GM18868 (cell line): ENCODE data around the gene PLA2G2C.

Experiments
- ATAC-seq: cut with Tn5 transposase; IDR thresholded peaks from one replicate; pipeline ENCODE4 v1.9.1; 2021; ENCODE audit warnings: mild to moderate bottlenecking, moderate library complexity; ENCODE audit not compliant: unreplicated experiment

The PLA2G2C gene

DNA sequence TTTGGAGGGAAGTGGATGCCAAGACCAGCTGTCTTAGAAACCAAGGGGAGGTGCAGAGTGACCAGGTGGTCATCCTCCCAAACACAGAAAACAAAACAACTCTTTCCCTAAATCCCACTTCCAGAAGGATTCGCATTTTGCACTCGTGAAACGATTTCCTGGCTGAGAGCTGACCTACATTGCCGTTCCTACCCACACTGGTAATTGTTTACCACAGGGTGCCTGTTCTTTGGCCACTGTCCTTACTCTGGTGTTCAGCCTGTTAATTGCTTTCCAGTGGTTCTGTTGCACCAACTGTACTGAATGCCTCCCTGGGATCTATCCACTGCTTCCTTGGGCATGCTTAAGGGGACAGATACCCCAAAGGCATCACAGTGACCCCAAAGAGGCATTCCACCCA lies 23.2 kb upstream of the PLA2G2C start:
- no peak for ATAC-seq

DNA sequence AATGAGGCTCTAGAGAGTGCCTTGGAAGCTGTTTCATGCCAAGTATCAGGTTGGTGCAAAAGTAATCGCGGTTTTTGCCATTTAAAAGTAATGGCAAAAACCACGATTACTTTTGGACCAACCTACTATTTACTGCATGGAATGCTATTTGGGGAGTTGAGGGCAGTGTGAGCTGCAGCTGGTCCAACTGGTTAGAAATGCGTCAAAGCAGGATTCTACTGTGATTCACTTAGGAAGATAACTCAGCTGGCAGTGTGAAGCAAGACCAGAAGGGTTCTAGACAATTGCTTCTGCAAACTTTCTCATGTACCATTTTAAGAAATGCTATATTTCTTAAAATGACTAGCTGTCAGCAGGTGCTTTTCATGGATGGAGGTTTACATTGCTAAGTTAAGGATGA lies 21.2 kb upstream of the PLA2G2C start:
- ATAC-seq, result no peak

DNA sequence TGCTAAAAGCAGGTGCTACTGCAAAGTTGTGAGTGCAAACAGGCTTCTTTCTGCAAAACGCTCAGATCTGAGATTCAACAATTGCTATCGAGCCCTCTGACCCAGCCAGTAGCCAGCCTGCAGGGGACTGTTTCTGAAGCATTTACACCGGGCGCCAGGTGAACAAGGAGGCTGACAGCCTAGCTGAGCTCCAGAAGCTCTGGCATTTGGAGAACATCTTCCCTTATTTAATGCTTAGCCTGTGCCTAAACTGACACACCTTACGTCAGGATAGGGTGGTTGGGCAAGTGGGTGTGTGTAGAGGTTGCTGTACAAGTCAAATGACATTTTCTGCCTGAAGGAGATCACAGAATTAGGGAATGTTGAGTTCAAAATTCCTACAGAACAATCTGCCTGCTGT lies 15.8 kb upstream of the PLA2G2C start:
- ATAC-seq, result no peak

DNA sequence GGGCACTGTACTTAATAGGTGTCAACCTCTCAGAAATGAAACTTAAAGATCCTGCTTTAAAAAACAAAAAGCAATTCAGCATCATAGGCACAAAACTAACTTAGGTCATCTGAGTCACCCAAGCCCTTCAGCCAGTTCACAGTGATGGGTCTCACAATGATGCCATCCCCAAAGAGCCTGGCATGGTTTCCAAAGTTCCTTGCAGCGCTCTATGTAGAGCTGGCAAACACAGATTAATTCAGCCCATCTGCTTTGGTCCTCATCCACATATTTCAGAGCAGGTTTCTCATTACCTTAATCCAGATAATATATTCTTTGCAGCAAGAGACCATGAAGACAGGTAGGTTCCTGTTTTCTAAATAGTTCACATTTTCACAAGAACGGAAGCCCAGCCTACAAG lies 14.6 kb upstream of the PLA2G2C start:
- no peak for ATAC-seq

DNA sequence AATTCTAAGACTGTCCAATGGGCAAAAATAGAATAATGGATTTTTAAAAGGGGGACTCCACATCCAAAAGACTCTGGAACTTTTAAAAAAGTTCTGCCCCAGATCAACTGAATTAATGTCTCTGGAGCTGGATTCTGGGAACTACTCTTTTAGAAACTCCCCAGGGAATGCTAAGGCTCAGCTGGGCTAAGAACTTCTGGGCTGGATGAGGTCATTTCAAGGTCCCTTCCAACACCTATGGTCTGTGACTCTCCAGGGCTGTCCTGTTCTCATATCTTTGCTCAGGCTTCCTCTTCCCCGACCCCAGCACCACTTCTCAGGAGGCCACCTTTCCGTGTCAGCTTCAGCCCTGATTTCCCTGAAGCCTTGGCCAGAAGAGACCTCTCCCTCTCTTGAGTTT lies 13.5 kb upstream of the PLA2G2C start:
- ATAC-seq, result no peak

DNA sequence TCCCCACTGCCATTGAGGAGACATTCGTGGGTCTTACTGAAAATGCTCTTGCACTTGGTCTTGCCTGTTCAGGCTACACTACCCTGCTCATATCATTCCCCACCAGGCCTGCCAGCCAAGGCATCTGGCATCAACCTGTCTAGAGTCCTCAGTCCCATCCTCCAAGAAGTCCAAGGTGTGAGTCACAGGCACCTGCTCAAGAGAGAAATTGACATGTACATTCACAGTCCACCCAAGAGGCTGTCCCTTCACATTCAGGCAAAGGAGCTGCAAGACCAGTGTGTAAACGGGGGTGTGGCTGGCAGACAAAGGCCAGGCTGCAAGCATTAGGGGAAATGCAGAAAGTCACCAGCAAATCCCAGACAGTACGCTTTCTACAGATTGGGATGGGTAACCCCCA lies 13.1 kb upstream of the PLA2G2C start:
- no peak for ATAC-seq

DNA sequence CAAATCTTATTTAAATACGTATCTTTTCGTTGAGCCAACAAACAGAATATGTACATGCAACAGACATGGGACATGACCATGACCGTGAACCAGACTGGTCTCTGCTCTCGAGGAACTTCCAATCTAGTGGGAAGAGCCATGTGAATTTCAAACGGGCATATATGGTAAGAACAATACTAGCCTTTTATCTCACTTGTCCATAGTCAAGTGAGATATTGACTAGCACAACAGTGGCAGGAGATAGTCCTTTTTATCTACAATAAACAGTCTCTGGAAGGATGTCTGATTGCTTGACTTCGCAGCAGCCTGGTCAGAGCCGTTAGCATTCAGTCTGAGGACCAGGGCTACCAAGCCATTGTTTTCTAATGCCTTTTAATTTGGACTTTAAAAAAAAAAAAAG lies 12.6 kb upstream of the PLA2G2C start:
- ATAC-seq, result no peak

DNA sequence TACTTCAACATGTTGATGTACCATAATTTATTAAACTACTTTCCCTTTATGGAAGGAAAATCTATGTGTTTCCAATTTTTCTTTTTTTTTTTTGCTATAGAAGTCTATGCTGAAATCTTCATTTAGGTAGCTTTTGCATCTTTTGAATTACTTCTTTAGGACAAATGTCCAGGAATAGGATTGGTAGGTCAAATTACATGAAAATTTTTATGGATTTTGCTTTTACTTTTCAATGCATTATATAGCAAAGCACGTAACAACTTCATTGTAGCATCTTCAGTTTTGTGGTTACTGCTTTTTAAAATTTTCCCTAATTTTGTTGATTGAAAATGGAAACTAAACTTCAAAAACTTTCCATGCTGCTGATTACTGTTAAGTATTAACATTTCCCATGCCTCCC lies 12.0 kb upstream of the PLA2G2C start:
- ATAC-seq, result no peak

DNA sequence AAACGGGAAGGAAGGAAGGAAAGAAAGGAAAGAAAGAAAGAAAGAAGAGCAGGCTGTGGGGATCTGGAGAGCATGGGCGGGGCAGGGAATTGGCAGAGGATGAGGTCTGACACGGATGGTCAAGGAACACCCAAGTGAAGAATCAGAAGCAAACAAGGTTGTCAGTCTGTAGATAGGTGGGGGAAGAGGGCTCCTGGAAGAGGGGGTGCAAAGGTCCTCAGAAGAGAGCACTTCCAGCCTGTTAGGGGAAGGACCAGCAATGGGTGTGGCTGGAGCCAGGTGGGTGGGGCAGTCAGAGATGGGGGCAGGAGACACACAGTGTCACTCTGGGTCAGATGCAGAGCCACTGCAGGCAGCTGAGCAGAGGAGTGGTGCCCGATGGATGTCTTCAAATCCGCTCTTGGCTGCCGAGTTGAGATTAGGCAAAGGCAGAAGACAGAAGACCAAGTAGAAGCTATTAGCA lies 11.0 kb upstream of the PLA2G2C start:
- ATAC-seq, result no peak

DNA sequence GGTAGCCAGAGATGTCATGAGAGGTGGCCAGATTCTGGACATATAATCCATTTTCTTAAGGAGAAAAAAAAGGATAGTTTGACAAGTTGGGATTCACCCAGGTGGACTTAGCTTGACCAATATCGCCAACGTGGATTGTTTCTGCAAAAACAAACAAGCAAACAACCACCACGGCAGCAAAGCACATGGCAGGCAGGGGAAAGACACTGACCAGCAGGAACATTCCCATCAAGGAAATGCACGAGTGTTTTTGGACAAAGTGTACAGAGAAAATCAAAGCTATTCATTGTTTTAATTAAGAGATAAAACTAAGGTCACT lies 9.1 kb upstream of the PLA2G2C start:
- no peak for ATAC-seq

DNA sequence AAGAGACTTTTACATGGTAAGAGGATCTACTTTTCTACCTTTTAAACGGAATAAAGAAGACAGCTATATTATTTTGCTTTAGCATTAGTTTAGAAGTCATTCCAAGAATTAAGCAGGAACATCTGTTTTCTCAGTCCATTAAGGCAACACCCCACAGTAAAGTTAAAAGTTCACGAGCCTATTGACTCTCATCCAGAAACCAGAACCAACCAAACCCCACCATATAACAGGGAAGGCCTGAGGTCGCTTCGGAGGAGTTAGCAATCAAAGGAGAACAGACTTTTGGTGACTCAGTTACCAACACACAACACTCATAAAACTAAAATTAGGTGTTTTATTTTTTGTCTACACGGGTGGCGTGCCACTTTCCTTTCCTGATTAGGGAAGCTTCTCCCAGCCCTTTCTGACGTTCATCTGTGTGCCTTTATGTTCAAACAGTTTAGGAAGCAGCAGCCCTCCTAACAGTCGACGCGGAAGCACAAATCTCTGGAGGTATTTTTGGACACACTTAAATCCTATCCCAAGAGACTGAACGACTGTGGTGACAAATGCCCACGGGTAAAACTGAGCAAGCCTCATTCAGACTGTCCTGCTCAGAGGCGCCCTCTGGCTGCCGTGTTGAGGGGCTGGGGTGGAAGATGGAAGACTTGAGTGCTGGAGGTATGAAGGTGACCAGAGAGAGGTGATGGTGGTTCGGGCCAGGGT lies 8.6 kb upstream of the PLA2G2C start:
- no peak for ATAC-seq

DNA sequence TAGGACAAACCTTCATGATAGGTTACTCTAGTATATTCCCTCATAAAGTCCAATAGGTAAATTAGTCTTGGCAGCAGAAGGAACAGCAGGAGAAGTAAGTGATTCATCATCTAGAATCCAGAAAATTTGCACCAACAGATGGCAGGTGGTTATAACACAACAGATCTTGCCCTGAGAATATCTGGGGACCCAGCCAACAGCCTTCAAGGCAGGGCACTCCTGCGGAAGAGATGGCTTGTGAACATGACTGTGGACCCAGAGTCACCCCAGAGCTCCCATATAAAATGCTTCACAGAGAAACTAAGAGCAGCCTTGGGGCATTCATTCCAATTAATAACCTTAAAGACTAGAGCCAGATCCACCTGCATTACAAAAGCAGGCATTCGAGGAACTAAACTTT lies 7.9 kb upstream of the PLA2G2C start:
- ATAC-seq, result no peak

DNA sequence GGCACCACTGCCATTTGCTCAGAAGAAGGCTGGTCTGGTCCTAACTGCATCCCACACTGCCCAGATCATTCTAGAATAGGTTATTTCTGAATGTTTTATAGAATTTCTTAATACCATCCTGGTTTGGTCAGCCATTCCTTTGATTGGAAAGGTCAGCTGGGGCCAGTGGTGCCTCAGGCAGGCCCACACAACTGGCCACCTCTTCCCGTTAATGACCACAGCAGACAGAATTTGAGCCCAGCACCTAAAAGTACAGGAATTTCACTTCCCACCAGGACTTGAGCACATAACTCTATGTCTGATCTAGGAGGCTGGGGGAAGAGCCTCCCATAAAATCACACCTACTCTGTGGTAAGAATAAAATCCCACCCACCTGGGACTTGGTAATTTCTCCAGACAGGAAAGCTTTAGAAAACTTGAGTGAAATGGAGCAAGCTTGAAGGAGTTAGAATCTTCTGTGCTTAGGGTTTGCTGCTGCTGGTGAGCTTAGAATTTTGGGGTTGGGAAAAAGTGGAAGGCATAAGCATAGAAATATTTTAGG lies 6.6 kb upstream of the PLA2G2C start:
- ATAC-seq, result no peak

DNA sequence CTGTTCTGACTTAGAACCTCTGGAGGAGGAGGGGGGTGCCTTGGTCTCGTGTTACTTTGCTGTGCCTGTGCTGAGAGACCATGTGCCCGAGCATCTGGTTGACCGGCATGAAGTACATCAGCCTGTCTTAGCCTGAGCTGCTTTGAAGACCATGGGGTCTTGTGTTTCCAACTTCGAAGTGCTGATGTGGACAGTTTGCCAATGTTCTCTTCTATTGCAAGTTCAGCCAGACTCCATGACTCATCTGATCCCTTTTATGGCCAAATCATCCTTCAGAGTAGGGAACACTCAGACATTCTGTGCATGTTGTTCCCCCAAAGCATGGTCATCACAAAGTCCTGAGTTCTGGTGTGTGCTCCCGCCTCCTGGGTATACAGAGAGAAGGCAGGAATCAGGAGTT lies 6.0 kb upstream of the PLA2G2C start:
- ATAC-seq, result no peak

DNA sequence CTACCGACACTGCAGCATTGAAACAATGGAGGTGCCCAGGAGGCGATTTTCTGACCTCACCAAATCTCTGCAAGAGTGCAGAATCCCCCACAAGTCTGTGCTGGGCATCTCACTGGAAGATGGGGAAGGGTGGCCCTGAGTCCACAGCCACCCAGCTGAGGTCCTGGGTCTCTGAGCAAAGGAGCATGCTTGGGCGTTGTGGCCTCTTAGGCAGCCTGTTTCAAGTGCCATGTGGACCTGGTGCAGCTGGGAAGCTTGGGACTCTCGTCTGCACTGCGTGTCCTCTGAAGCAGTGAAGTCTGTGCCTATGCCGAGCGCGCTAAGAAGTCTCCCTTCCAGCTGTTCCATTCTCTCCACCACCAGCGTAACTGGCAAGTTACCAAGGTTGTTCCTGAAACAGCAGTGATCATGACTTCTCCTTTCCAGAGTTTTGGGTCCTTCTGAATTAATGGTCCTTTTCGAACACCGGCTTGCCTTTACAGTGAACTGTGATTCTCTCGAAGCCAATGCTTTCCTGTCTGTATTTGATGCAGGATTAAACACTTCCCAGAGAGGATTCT lies 5.0 kb upstream of the PLA2G2C start:
- ATAC-seq, result no peak

DNA sequence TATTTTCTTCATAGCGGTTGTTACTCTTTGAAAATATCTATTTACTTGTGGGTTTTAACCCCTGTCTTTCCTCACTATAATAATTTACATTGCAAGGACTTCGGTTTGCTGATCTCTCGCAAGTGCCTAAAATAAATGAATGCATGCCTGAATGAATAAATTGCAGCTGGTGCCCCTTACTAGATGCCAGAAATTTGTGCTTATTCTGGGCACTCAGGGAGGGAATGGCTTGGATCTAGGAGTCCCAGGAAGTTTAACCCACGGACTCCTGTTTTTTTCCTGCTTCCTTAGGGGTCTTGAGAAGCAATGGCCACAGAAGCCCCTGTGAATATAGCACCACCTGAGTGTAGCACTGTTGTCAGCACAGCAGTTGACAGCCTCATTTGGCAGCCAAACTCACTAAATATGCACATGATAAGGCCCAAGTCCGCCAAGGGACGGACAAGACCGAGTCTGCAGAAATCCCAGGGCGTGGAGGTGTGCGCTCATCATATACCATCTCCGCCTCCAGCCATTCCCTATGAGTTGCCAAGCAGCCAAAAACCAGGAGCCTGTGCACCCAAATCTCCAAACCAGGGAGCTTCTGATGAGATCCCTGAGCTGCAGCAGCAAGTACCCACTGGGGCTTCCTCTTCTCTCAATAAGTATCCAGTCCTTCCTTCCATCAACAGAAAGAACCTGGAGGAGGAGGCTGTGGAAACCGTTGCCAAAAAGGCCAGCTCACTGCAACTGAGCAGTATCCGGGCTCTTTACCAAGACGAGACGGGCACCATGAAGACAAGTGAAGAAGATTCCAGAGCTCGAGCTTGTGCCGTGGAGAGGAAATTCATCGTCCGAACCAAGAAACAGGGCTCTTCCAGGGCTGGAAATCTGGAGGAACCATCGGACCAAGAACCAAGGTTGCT lies 4.2 kb upstream of the PLA2G2C start:
- ATAC-seq, result no peak

DNA sequence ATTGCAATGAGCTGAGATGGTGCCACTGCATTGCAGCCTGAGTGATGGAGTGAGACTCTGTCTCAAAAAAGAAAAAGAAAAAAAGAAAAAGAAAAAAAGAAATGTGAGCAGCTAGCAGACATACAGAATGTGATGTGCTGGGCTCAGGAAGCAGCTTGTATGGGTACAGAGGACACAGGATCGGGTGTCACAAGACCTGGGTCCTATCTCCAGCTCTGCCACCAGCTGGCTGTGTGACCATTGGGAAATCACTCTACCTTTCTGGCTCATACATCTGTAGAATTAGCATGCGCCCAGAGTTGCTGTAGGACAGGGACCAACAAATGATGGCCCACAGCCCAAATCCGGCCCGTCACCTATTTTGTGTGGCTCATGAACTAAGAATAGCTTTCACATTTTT lies 3.3 kb upstream of the PLA2G2C start:
- ATAC-seq, result no peak

DNA sequence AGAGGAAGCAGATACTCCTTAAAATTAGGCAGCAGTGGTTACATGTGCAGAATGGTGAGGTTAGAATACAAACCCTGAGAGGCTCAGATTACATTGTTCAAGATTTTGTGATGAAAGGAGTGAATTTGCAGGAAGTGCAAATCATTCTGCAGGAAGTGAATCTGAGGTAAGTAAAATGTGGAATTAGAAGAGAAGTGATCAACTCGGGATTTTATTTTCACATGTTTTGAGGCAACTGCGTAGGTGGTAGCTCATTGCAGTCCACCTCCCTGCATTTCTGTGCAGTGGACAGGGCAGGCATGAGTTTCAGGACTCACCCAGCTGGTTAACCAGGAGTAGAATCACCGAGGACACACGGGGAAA lies 2.1 kb upstream of the PLA2G2C start:
- no peak for ATAC-seq

DNA sequence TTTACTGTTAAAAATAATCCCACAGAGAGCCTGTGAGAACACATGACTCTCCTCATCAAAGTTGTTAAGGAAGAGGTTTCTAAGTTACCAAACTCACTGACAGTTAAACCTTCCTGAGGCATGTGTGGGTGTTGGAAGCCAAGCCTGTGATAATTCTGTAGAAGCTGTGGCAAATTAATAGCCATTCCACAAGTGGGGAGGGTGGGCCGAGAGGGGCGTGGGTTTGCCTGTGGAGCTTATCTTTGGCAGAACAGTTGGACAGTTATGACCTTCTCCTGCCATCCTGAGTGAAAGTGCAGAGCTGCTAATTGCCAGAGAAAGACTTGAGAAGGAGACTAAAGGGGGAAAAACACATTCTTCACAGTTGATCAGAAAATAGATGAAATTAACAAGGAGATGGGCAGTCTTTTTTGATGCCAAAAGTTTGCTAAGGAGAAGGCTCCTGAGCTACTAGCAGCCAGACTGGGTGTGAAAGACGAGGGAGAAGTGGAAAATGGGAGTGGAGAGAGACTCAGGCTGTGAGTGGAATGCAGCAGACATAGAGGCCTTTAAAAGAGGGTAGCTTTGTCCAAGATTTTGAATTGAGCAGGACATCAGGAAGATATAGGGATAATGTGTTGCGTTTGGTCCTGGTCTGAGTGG lies 1.6 kb upstream of the PLA2G2C start:
- ATAC-seq, result no peak

DNA sequence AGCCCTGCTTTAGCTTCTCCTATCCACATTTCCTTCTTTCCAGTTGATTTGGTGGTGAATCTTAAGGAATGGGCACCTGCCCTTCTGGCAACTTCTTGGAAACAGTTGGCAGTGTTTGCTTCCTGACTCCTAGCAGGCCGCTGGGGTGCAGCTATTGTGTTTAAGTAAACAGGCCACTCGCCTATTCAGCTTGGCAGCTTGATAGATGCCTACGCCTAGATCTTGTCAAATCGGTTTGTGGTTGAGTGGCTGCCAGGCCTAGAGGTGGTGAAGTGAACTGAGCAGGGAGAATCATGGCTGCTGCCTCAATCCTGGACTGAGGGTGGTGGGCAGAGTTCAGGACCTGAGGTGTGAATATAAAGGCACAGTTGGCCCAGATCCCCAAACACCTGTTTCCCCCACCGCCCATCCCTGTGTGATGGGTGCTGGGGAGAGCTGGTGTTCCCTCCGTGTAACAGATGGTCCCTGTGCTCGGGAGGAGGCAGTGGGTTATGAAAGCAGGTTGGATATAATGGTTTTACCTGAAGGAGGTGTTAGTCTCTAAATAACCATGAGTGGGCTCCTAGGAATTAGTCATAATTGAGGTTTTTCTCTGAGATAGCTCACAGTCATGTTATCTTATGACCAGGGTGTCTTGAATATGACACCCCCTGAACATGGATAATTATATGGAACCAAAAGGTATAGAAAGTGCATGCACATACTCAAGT lies 940 bp upstream of the PLA2G2C start:
- ATAC-seq, result no peak
